PFSK-1 (cell line): Measurements from ENCODE around the gene CORO2B.

Source experiments
- FOXP2 ChIP-seq: optimal IDR thresholded peaks from 2 replicates; pipeline ENCODE3; 2011; ENCODE audit warnings: borderline replicate concordance, control low read depth, inconsistent platforms; ENCODE audit not compliant: insufficient read depth; ENCODE audit errors: extremely low read length, extremely low read depth
- POLR2AphosphoS5 ChIP-seq: IDR thresholded peaks from 2 replicates; pipeline ENCODE4 v1.6.1; 2012; ENCODE audit warnings: low read depth, mild to moderate bottlenecking, control low read depth, low read length, moderate library complexity
- SIN3A ChIP-seq: IDR thresholded peaks from 2 replicates; pipeline ENCODE4 v1.6.1; 2012; ENCODE audit warnings: mild to moderate bottlenecking, low read length, moderate library complexity, borderline replicate concordance; ENCODE audit not compliant: insufficient read depth
- TF ChIP-seq, protein P1 (sequence below), 2 experiments: IDR thresholded peaks; 2 replicates each; pipeline versions ENCODE4 v1.6.1 to v1.8.0; 2011 to 2012; ENCODE audit warnings: low read depth in 2 of 2, low read length in 2 of 2, control low read depth in 1 of 2, inconsistent platforms in 1 of 2, mild to moderate bottlenecking in 1 of 2, moderate library complexity in 1 of 2; ENCODE audit not compliant: insufficient read depth in 1 of 2

DNA sequence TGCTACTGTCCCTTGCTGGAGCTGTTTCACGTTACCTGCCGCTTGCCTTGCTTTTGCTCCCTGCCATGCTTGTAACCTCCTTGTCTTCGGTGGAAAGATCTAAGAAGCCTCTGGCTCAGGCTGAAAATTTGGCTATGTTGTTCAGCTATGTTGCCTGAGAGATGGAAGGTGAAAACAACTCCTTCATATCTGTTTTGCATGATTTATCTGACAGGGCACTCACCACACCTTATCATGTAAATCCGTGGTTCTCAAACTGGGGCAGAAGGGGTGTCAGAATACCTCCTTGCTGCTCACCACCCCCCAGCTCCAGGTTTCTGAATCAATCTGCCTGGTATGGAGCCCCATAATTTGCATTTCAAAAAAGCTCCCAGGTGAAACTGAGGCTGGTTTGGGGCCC is 6.5 kb upstream of the CORO2B start:
- TF ChIP-seq SIN3A (no peak), FOXP2 (no peak), POLR2AphosphoS5 (no peak)
- TF ChIP-seq, protein P1, sequence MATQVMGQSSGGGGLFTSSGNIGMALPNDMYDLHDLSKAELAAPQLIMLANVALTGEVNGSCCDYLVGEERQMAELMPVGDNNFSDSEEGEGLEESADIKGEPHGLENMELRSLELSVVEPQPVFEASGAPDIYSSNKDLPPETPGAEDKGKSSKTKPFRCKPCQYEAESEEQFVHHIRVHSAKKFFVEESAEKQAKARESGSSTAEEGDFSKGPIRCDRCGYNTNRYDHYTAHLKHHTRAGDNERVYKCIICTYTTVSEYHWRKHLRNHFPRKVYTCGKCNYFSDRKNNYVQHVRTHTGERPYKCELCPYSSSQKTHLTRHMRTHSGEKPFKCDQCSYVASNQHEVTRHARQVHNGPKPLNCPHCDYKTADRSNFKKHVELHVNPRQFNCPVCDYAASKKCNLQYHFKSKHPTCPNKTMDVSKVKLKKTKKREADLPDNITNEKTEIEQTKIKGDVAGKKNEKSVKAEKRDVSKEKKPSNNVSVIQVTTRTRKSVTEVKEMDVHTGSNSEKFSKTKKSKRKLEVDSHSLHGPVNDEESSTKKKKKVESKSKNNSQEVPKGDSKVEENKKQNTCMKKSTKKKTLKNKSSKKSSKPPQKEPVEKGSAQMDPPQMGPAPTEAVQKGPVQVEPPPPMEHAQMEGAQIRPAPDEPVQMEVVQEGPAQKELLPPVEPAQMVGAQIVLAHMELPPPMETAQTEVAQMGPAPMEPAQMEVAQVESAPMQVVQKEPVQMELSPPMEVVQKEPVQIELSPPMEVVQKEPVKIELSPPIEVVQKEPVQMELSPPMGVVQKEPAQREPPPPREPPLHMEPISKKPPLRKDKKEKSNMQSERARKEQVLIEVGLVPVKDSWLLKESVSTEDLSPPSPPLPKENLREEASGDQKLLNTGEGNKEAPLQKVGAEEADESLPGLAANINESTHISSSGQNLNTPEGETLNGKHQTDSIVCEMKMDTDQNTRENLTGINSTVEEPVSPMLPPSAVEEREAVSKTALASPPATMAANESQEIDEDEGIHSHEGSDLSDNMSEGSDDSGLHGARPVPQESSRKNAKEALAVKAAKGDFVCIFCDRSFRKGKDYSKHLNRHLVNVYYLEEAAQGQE (IDR thresholded peaks at IDR 0.05; ENCODE audit: insufficient read depth in 1 of 2, low read depth in 2 of 2, low read length in 2 of 2) = no peak
